Epithelial cell of esophagus (primary cell): ENCODE results near the gene PIGR.
A peak's percentile ranks its signal among the peaks of the same experiment; 100 is the strongest.
"Not testable (repeated sequence)": the region's sequence is repeated elsewhere in the genome, so short reads cannot be mapped to it uniquely, and the experiment has no call there.

ENCODE experiments used
- DNase-seq: peaks from one replicate; pipeline ENCODE4 v3.0.0; 2010; ENCODE audit warnings: low read depth
- H3K4me3 ChIP-seq: 2 replicates; pipeline ENCODE4 v1.5.1; 2011; ENCODE audit warnings: mild to moderate bottlenecking, low read length, control low read depth
- CTCF ChIP-seq: IDR thresholded peaks from 2 replicates; pipeline ENCODE4 v1.5.1; 2011; ENCODE audit warnings: low read depth, mild to moderate bottlenecking, low read length, control low read depth, inconsistent platforms; ENCODE audit not compliant: insufficient read depth; ENCODE audit errors: missing control alignments

Gene PIGR

GRCh38 chr1:206926286-206926685 is 20.0 kb downstream of the PIGR start:
- no peak for TF ChIP-seq CTCF
- no peak for DNase-seq
- no peak overlapping the region for H3K4me3 ChIP-seq

DNA sequence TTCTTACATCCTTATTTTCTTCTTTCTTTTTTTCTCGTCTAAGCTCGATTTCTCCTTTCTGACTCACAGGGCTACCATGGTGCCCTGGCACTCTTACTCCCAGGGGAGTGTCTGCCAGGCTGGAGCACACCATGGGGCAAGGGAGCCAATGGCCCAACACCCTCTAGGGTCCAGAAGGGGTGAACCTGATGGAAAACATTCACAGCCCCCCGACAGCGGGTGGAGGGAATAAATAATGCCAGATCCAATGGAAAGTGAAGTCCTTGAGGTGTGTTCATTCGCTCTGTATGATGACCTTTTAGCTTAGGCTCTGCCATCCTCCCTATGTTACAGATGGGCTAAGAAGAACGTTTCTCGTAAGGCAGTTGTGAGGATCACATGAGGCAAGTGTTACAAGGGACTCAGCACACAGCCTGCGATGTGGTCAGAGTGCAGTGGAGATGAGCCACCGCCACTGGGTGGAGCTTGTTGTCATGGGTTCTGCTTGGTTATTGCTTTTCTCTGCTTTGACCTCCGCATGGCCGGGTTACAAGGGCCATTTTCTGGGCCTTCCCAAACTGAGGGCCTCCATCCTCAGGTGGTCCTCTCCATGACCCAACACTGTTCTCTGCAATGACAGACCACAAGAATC is 21.0 kb downstream of the PIGR start:
- TF ChIP-seq CTCF: no peak

DNA sequence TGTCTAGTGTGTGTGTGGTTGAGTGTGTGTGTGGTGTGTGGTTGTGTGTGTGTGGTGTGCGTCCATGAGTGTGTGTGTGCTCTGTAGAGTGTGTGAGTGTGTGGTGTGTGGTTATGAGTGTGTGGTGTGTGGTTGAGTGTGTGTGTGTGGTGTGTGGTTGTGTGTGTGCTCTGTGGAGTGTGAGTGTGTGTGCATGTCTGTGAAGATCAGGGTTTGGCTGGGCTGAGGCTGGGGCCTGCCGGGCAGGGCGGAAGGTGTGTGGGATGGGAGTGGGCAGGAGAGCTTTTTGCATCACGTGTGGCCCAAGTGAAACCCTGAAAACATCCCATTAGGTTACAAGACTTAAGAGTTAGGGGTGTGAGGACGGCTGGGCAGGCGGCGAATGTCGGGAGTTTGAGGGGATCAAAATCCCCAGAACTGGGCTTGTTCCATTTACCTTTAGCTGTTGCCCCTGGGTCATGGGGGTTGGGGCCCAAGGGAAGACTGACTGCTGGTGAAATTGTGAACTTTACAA is 21.6 kb downstream of the PIGR start:
- H3K4me3 ChIP-seq: no peak overlapping the region
- no peak for DNase-seq
- TF ChIP-seq CTCF: no peak

More for the DNA sequence above, 21.0 kb downstream of the PIGR start:
- no peak overlapping the region for H3K4me3 ChIP-seq
- no peak for DNase-seq

DNA sequence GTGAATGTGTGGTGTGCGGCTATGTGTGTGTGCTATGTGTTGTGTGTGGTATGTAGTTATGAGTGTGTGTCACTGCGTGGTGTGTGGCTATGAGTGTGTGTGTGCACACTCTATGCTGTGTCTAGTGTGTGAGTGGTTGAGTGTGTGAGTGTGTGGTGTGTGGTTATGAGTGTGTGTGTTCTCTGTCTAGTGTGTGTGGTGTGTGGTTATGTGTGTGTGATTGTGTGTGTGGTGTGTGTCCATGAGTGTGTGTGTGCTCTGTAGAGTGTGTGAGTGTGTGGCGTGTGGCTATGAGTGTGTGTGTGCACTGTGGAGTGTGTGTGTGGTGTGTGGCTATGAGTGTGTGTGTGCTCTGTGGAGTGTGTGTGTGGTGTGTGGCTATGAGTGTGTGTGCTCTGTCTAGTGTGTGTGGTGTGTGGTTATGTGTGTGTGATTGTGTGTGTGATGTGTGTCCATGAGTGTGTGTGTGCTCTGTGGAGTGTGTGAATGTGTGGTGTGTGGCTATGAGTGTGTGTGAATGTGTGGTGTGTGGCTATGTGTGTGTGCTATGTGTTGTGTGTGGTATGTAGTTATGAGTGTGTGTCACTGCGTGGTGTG is 22.2 kb downstream of the PIGR start:
- DNase-seq, H3K4me3 ChIP-seq: not testable (repeated sequence)

GRCh38 chr1:206923009-206923960 is 23.0 kb downstream of the PIGR start:
- TF ChIP-seq CTCF: no peak
- H3K4me3 ChIP-seq: no peak overlapping the region
- DNase-seq: no peak

- DNase-seq: no peak
- H3K4me3 ChIP-seq: no peak overlapping the region
- TF ChIP-seq CTCF: no peak
Measured at GRCh38 chr1:206922524-206922923, 23.7 kb downstream of the PIGR start.

GRCh38 chr1:206921772-206922265 is 24.4 kb downstream of the PIGR start, which contains the start of gene FCMR:
Gene FCMR, minus strand, starts transcription at chr1:206921941. Its CDS starts 87 bp downstream, at chr1:206921854.
- TF ChIP-seq CTCF: no peak
- no peak within 1 kb of the TSS for H3K4me3 ChIP-seq
- DNase-seq: peak; percentile 32
